Measurements from ENCODE around the gene CALR. TPM values are rescaled to one million over a fixed set of nuclear protein-coding genes. Genes with fewer than 3 reads are reported as not detected.

Gene CALR
- total RNA-seq, 1 donor from 2014 or later, result 1,812 TPM

DNA sequence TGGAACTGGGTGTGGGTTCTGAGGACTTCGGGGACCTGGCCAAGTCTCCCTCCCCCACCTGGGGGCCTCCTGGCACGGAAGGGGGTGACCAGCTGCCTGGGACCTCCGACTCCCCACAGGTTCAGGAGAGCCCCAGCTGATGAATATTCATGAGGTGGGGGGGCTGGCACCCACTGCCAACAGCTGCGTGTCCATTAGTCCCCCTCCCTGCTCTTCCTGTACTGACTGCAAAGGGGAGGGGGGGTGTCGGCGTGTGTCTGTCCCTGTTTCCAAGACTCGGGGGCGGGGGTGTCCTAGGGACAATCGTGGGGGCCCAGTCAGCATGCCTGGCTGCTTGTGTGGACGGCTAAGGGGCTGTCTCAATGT is 46.3 kb downstream of the CALR start:
- no peak for DNase-seq (ENCODE audit: low read depth)
- no peak overlapping the region for H3K4me3 ChIP-seq (ENCODE audit: low read depth, low read length)
- TF ChIP-seq, protein P1, sequence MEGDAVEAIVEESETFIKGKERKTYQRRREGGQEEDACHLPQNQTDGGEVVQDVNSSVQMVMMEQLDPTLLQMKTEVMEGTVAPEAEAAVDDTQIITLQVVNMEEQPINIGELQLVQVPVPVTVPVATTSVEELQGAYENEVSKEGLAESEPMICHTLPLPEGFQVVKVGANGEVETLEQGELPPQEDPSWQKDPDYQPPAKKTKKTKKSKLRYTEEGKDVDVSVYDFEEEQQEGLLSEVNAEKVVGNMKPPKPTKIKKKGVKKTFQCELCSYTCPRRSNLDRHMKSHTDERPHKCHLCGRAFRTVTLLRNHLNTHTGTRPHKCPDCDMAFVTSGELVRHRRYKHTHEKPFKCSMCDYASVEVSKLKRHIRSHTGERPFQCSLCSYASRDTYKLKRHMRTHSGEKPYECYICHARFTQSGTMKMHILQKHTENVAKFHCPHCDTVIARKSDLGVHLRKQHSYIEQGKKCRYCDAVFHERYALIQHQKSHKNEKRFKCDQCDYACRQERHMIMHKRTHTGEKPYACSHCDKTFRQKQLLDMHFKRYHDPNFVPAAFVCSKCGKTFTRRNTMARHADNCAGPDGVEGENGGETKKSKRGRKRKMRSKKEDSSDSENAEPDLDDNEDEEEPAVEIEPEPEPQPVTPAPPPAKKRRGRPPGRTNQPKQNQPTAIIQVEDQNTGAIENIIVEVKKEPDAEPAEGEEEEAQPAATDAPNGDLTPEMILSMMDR (conservative IDR thresholded peaks at IDR 0.05; ENCODE audit: low read depth, low read length), result no peak

DNA sequence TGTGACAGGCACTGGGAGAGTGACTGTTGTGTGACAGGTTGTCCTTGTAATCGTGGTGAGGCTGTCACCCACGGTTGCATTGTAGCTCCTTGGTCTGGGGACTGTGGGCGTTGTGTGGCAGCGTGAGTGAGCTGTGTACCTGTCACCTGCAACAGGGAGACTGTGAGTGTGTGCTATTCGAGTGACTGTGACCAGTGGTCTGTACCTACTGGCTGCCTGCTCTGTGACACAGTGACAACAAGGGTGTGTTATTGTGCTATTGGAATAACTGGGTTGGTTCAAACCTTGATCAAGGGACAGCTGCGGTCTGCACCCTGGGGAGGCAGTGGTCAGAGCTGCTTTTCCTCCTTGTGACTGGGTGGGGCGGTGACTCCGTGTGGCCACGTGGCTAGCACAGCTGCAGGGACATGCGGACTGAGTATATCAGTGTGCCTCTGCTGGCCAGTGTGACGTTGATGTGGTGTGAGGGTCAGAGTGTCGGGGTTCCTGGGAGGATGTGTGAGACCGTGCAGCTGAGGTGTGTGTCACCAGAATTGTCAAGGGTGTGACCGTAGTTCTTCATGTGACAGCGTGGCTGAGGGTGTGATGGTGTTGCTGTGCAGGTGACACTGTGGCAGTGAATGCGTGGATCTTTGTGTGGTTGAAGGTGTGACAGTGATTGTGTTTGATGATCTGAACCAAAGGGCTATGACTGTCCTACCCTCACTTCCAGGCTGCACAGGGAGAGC is 46.8 kb downstream of the CALR start:
- no peak for DNase-seq (ENCODE audit: low read depth)
- TF ChIP-seq, protein P1 (conservative IDR thresholded peaks at IDR 0.05; ENCODE audit: low read depth, low read length), result no peak
- H3K4me3 ChIP-seq (ENCODE audit: low read depth, low read length), result no peak overlapping the region

DNA sequence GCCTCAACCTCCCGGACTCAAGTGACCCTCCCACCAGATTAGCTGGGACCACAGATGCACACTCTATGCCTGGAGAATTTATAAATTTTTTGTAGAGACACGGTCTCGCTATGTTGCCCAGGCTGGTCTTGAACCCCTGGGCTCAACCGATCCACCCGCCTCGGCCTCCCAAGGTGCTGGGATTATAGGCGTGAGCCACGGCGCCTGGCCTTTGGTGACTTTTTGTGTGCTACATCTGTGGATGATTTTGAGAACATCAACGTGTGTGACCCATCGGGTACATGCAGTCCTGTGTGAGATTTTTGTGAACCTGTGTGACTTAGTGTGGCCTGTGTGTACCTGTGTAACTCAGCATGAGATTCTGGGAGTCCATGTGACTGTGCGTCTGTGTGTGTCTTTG is 48.3 kb downstream of the CALR start:
- TF ChIP-seq, protein P1 (conservative IDR thresholded peaks at IDR 0.05; ENCODE audit: low read depth, low read length), result no peak

DNA sequence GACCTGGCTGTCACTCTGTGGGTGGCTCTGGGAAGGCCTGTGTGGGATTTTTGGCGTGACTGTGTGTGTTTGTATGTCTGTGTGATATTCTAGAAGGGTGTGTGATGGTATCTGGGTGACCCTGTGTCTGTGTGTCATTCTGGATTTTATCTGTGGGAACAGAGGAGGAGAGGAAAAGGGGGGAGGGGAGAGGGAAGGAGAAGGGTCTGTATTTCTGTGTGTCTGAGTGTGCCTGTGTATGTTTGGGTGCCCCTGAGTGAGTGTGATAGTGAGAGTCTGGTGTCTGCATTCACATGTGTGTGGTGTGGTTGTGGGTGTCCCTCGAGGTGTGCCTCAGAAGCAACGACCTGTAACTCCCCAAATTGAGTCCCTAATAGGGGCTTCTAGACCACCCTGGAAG is 48.8 kb downstream of the CALR start:
- TF ChIP-seq, protein P1 (conservative IDR thresholded peaks at IDR 0.05; ENCODE audit: low read depth, low read length), result no peak
- no peak for DNase-seq (ENCODE audit: low read depth)

More for the DNA sequence above, 48.3 kb downstream of the CALR start:
- H3K4me3 ChIP-seq (ENCODE audit: low read depth, low read length), result no peak overlapping the region
- no peak for DNase-seq (ENCODE audit: low read depth)

DNA sequence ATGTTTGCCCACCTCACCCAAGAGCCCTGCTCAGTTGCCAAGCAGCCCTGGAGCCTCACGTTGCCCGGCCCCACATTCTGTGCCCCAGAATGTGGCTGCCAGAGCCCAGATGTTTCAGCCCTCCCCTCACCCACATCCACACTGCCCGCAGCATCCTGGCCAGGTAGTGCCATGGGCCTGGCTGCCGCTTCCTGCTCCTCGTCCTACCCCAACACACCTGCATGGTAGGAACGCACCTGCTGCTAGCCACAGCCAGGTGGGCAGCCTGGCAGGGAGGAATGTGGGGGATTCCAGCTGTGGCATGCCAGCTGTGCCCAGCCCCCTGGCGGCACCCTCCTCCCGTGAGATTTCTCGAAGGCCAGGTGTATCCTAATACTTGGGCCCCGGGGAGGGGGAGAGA is 49.4 kb downstream of the CALR start:
- TF ChIP-seq, protein P1 (conservative IDR thresholded peaks at IDR 0.05; ENCODE audit: low read depth, low read length), result no peak
- H3K4me3 ChIP-seq (ENCODE audit: low read depth, low read length), result no peak overlapping the region
- no peak for DNase-seq (ENCODE audit: low read depth)

More for the DNA sequence above, 48.8 kb downstream of the CALR start:
- no peak overlapping the region for H3K4me3 ChIP-seq (ENCODE audit: low read depth, low read length)

DNA sequence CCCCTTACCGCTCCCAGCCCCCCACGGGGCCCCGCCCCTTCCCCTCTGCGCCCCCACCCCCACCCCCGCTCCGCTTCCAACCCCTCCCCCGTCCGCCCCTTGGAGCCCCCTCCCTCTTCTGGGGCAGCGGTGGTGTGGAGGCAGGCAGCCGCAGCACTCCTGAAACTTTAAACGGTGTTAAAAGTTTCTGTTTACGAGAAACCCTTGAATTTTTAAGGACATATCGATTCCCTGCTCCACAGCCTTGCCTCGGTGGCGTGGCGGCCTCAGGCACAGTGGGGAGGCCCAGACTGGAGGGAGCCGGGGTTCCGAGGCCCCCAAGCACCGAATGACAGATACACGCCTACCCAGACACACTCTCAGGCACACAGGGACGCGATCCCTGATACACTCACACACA is 52.0 kb downstream of the CALR start:
- TF ChIP-seq, protein P1 (conservative IDR thresholded peaks at IDR 0.05; ENCODE audit: low read depth, low read length), result no peak
- no peak overlapping the region for H3K4me3 ChIP-seq (ENCODE audit: low read depth, low read length)
- no peak for DNase-seq (ENCODE audit: low read depth)

DNA sequence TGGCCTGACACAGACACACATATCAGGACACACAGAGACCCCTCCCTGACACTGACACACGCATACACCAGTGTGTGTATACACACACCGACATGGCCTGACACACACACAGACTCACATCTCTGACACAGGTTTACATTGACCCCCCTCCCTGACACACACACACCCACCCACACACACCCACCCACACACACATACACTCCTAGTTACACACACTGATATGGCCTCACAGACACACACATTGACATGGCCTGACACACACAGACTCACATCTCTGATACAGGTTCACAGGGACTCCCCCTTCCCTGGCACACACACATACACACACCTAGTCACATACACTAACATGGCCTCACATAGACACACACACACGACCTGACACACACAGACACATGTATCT is 52.4 kb downstream of the CALR start:
- no peak overlapping the region for H3K4me3 ChIP-seq (ENCODE audit: low read depth, low read length)
- TF ChIP-seq, protein P1 (conservative IDR thresholded peaks at IDR 0.05; ENCODE audit: low read depth, low read length), result no peak
- no peak for DNase-seq (ENCODE audit: low read depth)
